ENCODE data around the gene WDR35.

WDR35 gene

GRCh38 chr2:19900931-19901441 lies 88.9 kb downstream of the WDR35 start:
- no peaks in the 10 kb centered on the region for H3K36me3 ChIP-seq (ENCODE audit: insufficient read depth)
- peak overlapping the region; percentile 97 for H3K4me2 ChIP-seq
- no peak for TF ChIP-seq CTCF (conservative IDR thresholded peaks at IDR 0.05; ENCODE audit: low read depth, low read length)
- H3K9ac ChIP-seq, result peak overlapping the region; percentile 78
- peak overlapping the region; percentile 40 for H3K4me3 ChIP-seq (IDR thresholded peaks at IDR 0.05; ENCODE audit: insufficient read depth, low read depth, low read length)
- H3K79me2 ChIP-seq (ENCODE audit: insufficient read depth, low read depth), result peaks cover 17% of the 10 kb centered on the region; the same call in 1 of the 2 replicates
- no peaks in the 10 kb centered on the region; the same call in 1 of the 2 replicates for H4K20me1 ChIP-seq (ENCODE audit: insufficient read depth)
- H3K4me1 ChIP-seq (ENCODE audit: low read depth, poor library complexity, severe bottlenecking), result peaks cover 26% of the 10 kb centered on the region
- H2AFZ ChIP-seq (ENCODE audit: low read depth), result peak overlapping the region; percentile 77
- H3K27me3 ChIP-seq (ENCODE audit: insufficient read depth, low read depth), result no peaks in the 10 kb centered on the region
- peak overlapping the region; percentile 77 for H3K27ac ChIP-seq

- Histone ChIP-seq H4K20me1 (ENCODE audit: insufficient read depth) (no peaks in the 10 kb centered on the region; the same call in 1 of the 2 replicates), H3K4me2 (peak overlapping the region; percentile 97), H3K27me3 (ENCODE audit: insufficient read depth, low read depth) (no peaks in the 10 kb centered on the region), H3K9ac (peak overlapping the region; percentile 78), H3K27ac (peak overlapping the region; percentile 77; the same call in 1 of the 2 replicates), H3K4me3 (IDR thresholded peaks at IDR 0.05; ENCODE audit: insufficient read depth, low read depth, low read length) (no peak overlapping the region), H3K36me3 (ENCODE audit: insufficient read depth) (no peaks in the 10 kb centered on the region), H3K4me1 (ENCODE audit: low read depth, poor library complexity, severe bottlenecking) (peaks cover 26% of the 10 kb centered on the region), H2AFZ (ENCODE audit: low read depth) (peak overlapping the region; percentile 77), H3K79me2 (ENCODE audit: insufficient read depth, low read depth) (peaks cover 17% of the 10 kb centered on the region; the same call in 1 of the 2 replicates)
- no peak for TF ChIP-seq CTCF (conservative IDR thresholded peaks at IDR 0.05; ENCODE audit: low read depth, low read length)
These were observed 89.6 kb downstream of the WDR35 start for GRCh38 chr2:19899985-19900930.

GRCh38 chr2:19898592-19899329 lies 91.1 kb downstream of the WDR35 start:
- H3K27ac ChIP-seq, result no peak overlapping the region
- H3K4me3 ChIP-seq (IDR thresholded peaks at IDR 0.05; ENCODE audit: insufficient read depth, low read depth, low read length), result no peak overlapping the region
- no peak overlapping the region for H3K9ac ChIP-seq
- no peaks in the 10 kb centered on the region for H3K27me3 ChIP-seq (ENCODE audit: insufficient read depth, low read depth)
- peaks cover 26% of the 10 kb centered on the region for H3K4me1 ChIP-seq (ENCODE audit: low read depth, poor library complexity, severe bottlenecking)
- no peak overlapping the region for H2AFZ ChIP-seq (ENCODE audit: low read depth)
- no peaks in the 10 kb centered on the region for H3K36me3 ChIP-seq (ENCODE audit: insufficient read depth)
- peaks cover 17% of the 10 kb centered on the region; the same call in 1 of the 2 replicates for H3K79me2 ChIP-seq (ENCODE audit: insufficient read depth, low read depth)
- no peak for TF ChIP-seq CTCF (conservative IDR thresholded peaks at IDR 0.05; ENCODE audit: low read depth, low read length)
- no peaks in the 10 kb centered on the region; the same call in 1 of the 2 replicates for H4K20me1 ChIP-seq (ENCODE audit: insufficient read depth)
- no peak overlapping the region for H3K4me2 ChIP-seq

- Histone ChIP-seq H2AFZ (ENCODE audit: low read depth) (no peak overlapping the region), H3K27ac (no peak overlapping the region), H4K20me1 (ENCODE audit: insufficient read depth) (no peaks in the 10 kb centered on the region; the same call in 1 of the 2 replicates), H3K9ac (no peak overlapping the region), H3K4me2 (no peak overlapping the region), H3K4me1 (ENCODE audit: low read depth, poor library complexity, severe bottlenecking) (peaks cover 22% of the 10 kb centered on the region), H3K4me3 (IDR thresholded peaks at IDR 0.05; ENCODE audit: insufficient read depth, low read depth, low read length) (no peak overlapping the region), H3K79me2 (ENCODE audit: insufficient read depth, low read depth) (peaks cover 17% of the 10 kb centered on the region; the same call in 1 of the 2 replicates), H3K36me3 (ENCODE audit: insufficient read depth) (no peaks in the 10 kb centered on the region), H3K27me3 (ENCODE audit: insufficient read depth, low read depth) (no peaks in the 10 kb centered on the region)
- no peak for TF ChIP-seq CTCF (conservative IDR thresholded peaks at IDR 0.05; ENCODE audit: low read depth, low read length)
These were observed 92.2 kb downstream of the WDR35 start for GRCh38 chr2:19897623-19898245.

Measured in KMS-11 (cell line).